CD4-positive, alpha-beta memory T cell (primary cell): ENCODE measurements around the gene MTERF4. TPM values are rescaled to one million over a fixed set of nuclear protein-coding genes. Genes with fewer than 3 reads are reported as not detected.

Source experiments
- CTCF ChIA-PET: fragments of 350-600 bp; sonication (Branson Sonifier 250); formaldehyde crosslinking; loops from one replicate; lab custom pipeline; 2021; ENCODE audit warnings: inconsistent platforms; ENCODE audit not compliant: partially characterized antibody; lab: Charles Lee
- POLR2A ChIA-PET: fragments of 350-600 bp; sonication (Branson Sonifier 250); formaldehyde crosslinking; loops from one replicate; lab custom pipeline; 2021; ENCODE audit not compliant: partially characterized antibody; lab: Charles Lee
- DNase-seq, 5 donors: peaks; one replicate each; pipeline versions ENCODE4 v3.0.0 to v3.0.0-alpha.2; 2020 to 2022; ENCODE audit warnings: mixed read lengths in 1 of 5
- H3K27ac ChIP-seq: one replicate; pipeline ENCODE4 v1.7.0; 2013; ENCODE audit warnings: low read depth, low read length
- H3K27me3 ChIP-seq: 2 replicates; pipeline ENCODE4 v1.7.0; 2013; ENCODE audit warnings: mild to moderate bottlenecking, low read length, moderate library complexity; ENCODE audit not compliant: insufficient read depth
- H3K36me3 ChIP-seq: 2 replicates; pipeline ENCODE4 v1.7.0; 2013; ENCODE audit warnings: mild to moderate bottlenecking, low read length, moderate library complexity; ENCODE audit not compliant: insufficient read depth
- H3K4me1 ChIP-seq: 2 replicates; pipeline ENCODE4 v1.7.0; 2013; ENCODE audit warnings: mild to moderate bottlenecking, low read length, moderate library complexity; ENCODE audit not compliant: insufficient read depth
- H3K4me3 ChIP-seq, 2 donors: one replicate each; pipeline ENCODE4 v1.7.0; 2013; ENCODE audit warnings: low read length in 2 of 2, mild to moderate bottlenecking in 1 of 2
- H3K9me3 ChIP-seq, 2 donors: one replicate each; pipeline ENCODE4 v1.7.0; 2013; ENCODE audit warnings: low read length in 2 of 2, control low read depth in 1 of 2; ENCODE audit not compliant: control insufficient read depth in 1 of 2
- H3K27ac Mint-ChIP-seq, 7 donors: one replicate each; pipeline ENCODE4 v1.8.0; 2020 to 2021; ENCODE audit warnings: mixed read lengths in 7 of 7, mild to moderate bottlenecking in 6 of 7, inconsistent platforms in 3 of 7, moderate library complexity in 3 of 7
- H3K27me3 Mint-ChIP-seq, 2 donors: one replicate each; pipeline ENCODE4 v1.8.0; 2020 to 2021; ENCODE audit warnings: mixed read lengths in 2 of 2
- H3K36me3 Mint-ChIP-seq, 2 donors: one replicate each; pipeline ENCODE4 v1.8.0; 2020 to 2021; ENCODE audit warnings: mixed read lengths in 2 of 2, inconsistent platforms in 1 of 2, mild to moderate bottlenecking in 1 of 2
- H3K4me1 Mint-ChIP-seq, 4 donors: one replicate each; pipeline ENCODE4 v1.8.0; 2020 to 2021; ENCODE audit warnings: mixed read lengths in 4 of 4, mild to moderate bottlenecking in 1 of 4
- H3K4me3 Mint-ChIP-seq, 8 donors: one replicate each; pipeline ENCODE4 v1.8.0; 2020 to 2021; ENCODE audit warnings: mixed read lengths in 8 of 8, mild to moderate bottlenecking in 7 of 8, moderate library complexity in 6 of 8, inconsistent platforms in 3 of 8
- H3K9me3 Mint-ChIP-seq, 8 donors: one replicate each; pipeline ENCODE4 v1.8.0; 2020 to 2021; ENCODE audit warnings: mixed read lengths in 8 of 8, mild to moderate bottlenecking in 5 of 8, inconsistent platforms in 3 of 8, moderate library complexity in 1 of 8
- intact Hi-C: fragments of 100-400 bp; cut with micrococcal nuclease; formaldehyde crosslinking; loops from one replicate; pipeline ENCODE4 v1.15.1; 2023
- polyA plus RNA-seq, 2 donors: library from polyadenylated mRNA; unstranded; fragments of 300-500 nt; fragmentation: Illumina TruSeq; gene quantifications; one replicate each; pipeline ENCODE4 v1.2.3, GENCODE V29; 2021
- total RNA-seq, 2 experiments: library from RNA; stranded (reverse); gene quantifications; one replicate each; pipeline ENCODE4 v1.2.3, GENCODE V29; 2021

The MTERF4 gene
- total and polyA plus RNA-seq, 4 experiments from 2014 or later: 44.6 to 227 (median 130) TPM

DNA sequence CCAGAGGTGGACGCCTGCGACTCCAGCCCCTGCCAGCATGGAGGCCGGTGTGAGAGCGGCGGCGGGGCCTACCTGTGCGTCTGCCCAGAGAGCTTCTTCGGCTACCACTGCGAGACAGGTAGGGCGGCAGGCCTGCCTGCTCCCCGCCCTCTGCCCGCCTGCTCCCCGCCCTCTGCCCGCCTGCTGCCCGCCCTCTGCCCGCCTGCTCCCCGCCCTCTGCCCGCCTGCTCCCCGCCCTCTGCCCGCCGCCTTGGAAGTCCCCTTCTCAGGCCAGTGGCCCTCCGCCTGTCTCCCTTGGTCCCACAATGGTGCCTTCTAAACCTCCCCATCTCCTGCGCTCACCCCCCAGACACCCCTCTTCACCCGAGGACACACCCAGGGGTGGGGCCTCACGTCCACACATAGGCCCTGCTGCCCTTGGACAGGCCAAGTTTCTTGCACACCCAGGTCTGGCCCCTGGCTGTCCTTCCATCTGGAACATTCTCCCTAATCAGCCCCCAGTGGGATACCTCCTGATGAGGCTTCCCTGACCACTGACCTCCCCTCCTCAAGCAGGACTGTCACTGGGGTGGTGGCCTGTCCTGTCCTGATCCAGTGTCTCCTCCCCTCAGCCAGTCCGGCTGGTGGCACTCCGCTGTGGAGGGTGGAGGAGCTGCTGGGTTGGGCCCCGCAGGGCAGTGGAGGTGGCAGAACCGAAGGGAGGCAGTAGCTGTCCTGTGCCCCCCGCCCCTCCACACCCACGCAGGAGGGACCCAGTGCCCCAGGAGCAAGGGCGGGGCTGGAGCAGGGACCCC lies 37.9 kb downstream of the MTERF4 start:
- Mint-ChIP-seq H3K4me3 (peak overlapping the region in 6 of 8 donors; percentile 13 to 63 (median 56)), H3K4me1 (peaks cover 0 to 5% (median 0%) of the 10 kb centered on the region in 4 donors), H3K36me3 (peaks cover 0 to 2% of the 10 kb centered on the region in 2 donors), H3K27me3 (no peaks in the 10 kb centered on the region), H3K27ac (peak overlapping the region in 5 of 7 donors; percentile 61 to 87 (median 75)), H3K9me3 (peaks cover 0 to 2% (median 0%) of the 10 kb centered on the region in 8 donors)
- DNase-seq: peak in 3 of 5 donors; percentile 33 to 46 (median 35)
- ChIA-PET POLR2A (interaction anchor here (1.1 to 1.2 kb wide), 2 partner anchors 9 to 93 kb away, joined by 3 to 4 read pairs; no protein-coding TSS in a partner anchor), CTCF (no interaction called here)
- intact Hi-C loops: no loop called here
- Histone ChIP-seq H3K27ac (no peak overlapping the region), H3K9me3 (no peaks in the 10 kb centered on the region), H3K36me3 (no peaks in the 10 kb centered on the region), H3K4me3 (no peak overlapping the region), H3K27me3 (no peaks in the 10 kb centered on the region), H3K4me1 (peaks cover 10% of the 10 kb centered on the region)

DNA sequence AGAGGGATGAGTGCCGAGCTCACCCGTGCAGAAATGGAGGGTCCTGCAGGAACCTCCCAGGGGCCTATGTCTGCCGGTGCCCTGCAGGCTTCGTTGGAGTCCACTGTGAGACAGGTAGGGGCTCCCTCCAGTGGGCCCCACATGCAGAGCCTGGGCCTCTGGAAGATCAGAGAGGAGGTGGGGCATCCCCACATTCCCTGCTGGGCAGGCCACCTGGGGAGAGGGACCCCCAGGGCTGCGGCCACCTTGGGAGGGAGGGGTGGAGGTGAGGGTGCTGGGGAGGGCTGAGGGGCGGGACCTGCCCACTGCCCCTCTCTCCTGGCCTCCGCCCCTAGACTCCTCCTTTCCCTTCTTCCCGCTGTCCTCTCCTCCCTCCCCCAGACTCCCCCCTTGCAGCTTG lies 38.5 kb downstream of the MTERF4 start:
- Mint-ChIP-seq H3K9me3 (peaks cover 0 to 2% (median 0%) of the 10 kb centered on the region in 8 donors), H3K27ac (no peak overlapping the region)

GRCh38 chr2:241063093-241063551 lies 39.0 kb downstream of the MTERF4 start:
- no peaks in the 10 kb centered on the region for H3K9me3 ChIP-seq
- H3K36me3 ChIP-seq: no peaks in the 10 kb centered on the region
- H3K36me3 Mint-ChIP-seq: peaks cover 0 to 2% of the 10 kb centered on the region in 2 donors
- no peaks in the 10 kb centered on the region for H3K9me3 Mint-ChIP-seq
- H3K4me1 Mint-ChIP-seq: peaks cover 0 to 8% (median 0%) of the 10 kb centered on the region in 4 donors
- DNase-seq: no peak
- H3K27ac ChIP-seq: no peak overlapping the region
- intact Hi-C loops: no loop called here
- no peaks in the 10 kb centered on the region for H3K27me3 ChIP-seq
- H3K27me3 Mint-ChIP-seq: no peaks in the 10 kb centered on the region
- peak overlapping the region in 1 of 8 donors; percentile 17 for H3K4me3 Mint-ChIP-seq
- CTCF ChIA-PET: no interaction called here
- POLR2A ChIA-PET: interaction anchor here (1.2 to 1.3 kb wide), 2 partner anchors 10 to 80 kb away, joined by 3 to 4 read pairs; no protein-coding TSS in a partner anchor
- H3K4me1 ChIP-seq: peaks cover 10% of the 10 kb centered on the region
- H3K4me3 ChIP-seq: no peak overlapping the region
- no peak overlapping the region for H3K27ac Mint-ChIP-seq

More for the DNA sequence above, 38.5 kb downstream of the MTERF4 start:
- intact Hi-C loops: no loop called here
- H3K36me3 Mint-ChIP-seq: peaks cover 0 to 2% of the 10 kb centered on the region in 2 donors
- Histone ChIP-seq H3K4me1 (peaks cover 10% of the 10 kb centered on the region), H3K27ac (no peak overlapping the region), H3K4me3 (no peak overlapping the region), H3K9me3 (no peaks in the 10 kb centered on the region), H3K36me3 (no peaks in the 10 kb centered on the region), H3K27me3 (no peaks in the 10 kb centered on the region)
- peak overlapping the region in 4 of 8 donors; percentile 13 to 63 (median 52) for H3K4me3 Mint-ChIP-seq
- H3K27me3 Mint-ChIP-seq: no peaks in the 10 kb centered on the region
- no peak for DNase-seq
- H3K4me1 Mint-ChIP-seq: peaks cover 0 to 8% (median 0%) of the 10 kb centered on the region in 4 donors
- ChIA-PET POLR2A (interaction anchor here (1.2 kb wide), 1 partner anchor 10 kb away, joined by 4 read pairs; no protein-coding TSS in a partner anchor), CTCF (no interaction called here)

DNA sequence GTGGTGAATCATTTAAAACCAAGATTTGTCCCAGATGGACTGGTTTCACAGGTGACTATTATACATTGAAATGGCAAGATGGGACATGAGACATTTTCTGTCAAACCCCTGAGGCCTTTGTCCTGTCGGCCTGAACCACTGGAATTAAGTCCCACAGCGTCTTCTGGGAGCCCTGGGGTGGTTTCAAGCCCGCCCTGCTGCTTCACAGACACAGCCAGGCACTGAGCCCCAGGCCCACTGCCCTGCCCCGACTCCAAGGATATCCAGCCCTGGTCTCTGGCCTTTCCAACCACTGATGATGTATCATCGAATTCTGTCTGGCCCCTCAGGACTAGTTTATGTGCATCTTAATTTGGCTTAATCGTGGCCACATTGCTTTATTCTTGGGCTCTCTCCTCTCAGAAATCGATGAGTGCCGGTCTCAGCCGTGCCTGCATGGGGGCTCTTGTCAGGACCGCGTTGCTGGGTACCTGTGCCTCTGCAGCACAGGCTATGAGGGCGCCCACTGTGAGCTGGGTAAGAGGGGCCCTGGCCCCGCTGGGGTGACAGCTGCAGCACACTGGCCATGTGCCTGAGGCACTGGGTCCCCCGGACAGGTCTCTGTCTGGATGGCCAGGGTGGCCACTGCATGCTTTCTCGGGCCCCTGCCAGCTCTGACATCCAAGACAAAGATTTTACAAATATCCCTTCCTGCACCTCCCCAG lies 39.5 kb downstream of the MTERF4 start:
- Mint-ChIP-seq H3K4me3 (peak overlapping the region in 1 of 8 donors; percentile 17), H3K4me1 (peaks cover 0 to 12% (median 4%) of the 10 kb centered on the region in 4 donors), H3K36me3 (peaks cover 0 to 2% of the 10 kb centered on the region in 2 donors), H3K27ac (no peak overlapping the region), H3K27me3 (no peaks in the 10 kb centered on the region), H3K9me3 (no peaks in the 10 kb centered on the region)
- H3K27me3 ChIP-seq: no peaks in the 10 kb centered on the region
- POLR2A ChIA-PET: interaction anchor here (1.0 to 1.3 kb wide), 2 partner anchors 9 to 79 kb away, joined by 3 to 4 read pairs; no protein-coding TSS in a partner anchor
- H3K27ac ChIP-seq: no peak overlapping the region
- CTCF ChIA-PET: no interaction called here
- DNase-seq: no peak
- no peak overlapping the region for H3K4me3 ChIP-seq
- no peaks in the 10 kb centered on the region for H3K36me3 ChIP-seq
- H3K9me3 ChIP-seq: no peaks in the 10 kb centered on the region
- intact Hi-C loops: no loop called here
- H3K4me1 ChIP-seq: peaks cover 10% of the 10 kb centered on the region

GRCh38 chr2:241061275-241061674 lies 40.8 kb downstream of the MTERF4 start:
- no peak overlapping the region for H3K4me3 ChIP-seq
- intact Hi-C loops: no loop called here
- Mint-ChIP-seq H3K9me3 (no peaks in the 10 kb centered on the region), H3K36me3 (peaks cover 0 to 2% of the 10 kb centered on the region in 2 donors), H3K4me3 (no peak overlapping the region), H3K27me3 (no peaks in the 10 kb centered on the region), H3K4me1 (peaks cover 0 to 12% (median 4%) of the 10 kb centered on the region in 4 donors), H3K27ac (no peak overlapping the region)
- ChIA-PET CTCF (no interaction called here), POLR2A (interaction anchor here (0.5 to 1.0 kb wide), 2 partner anchors 8 to 17 kb away, joined by 3 to 4 read pairs; no protein-coding TSS in a partner anchor)
- H3K27ac ChIP-seq: no peak overlapping the region
- no peaks in the 10 kb centered on the region for H3K36me3 ChIP-seq
- no peaks in the 10 kb centered on the region for H3K9me3 ChIP-seq
- H3K4me1 ChIP-seq: peaks cover 10% of the 10 kb centered on the region
- no peaks in the 10 kb centered on the region for H3K27me3 ChIP-seq
- no peak for DNase-seq

- Histone ChIP-seq H3K27me3 (no peaks in the 10 kb centered on the region), H3K4me1 (no peaks in the 10 kb centered on the region), H3K27ac (no peak overlapping the region), H3K9me3 (no peaks in the 10 kb centered on the region), H3K36me3 (no peaks in the 10 kb centered on the region), H3K4me3 (no peak overlapping the region)
- no peak for DNase-seq
- peaks cover 0 to 4% (median 4%) of the 10 kb centered on the region in 4 donors for H3K4me1 Mint-ChIP-seq
- CTCF ChIA-PET: no interaction called here
- intact Hi-C loops: no loop called here
- H3K27ac Mint-ChIP-seq: no peak overlapping the region
- no peaks in the 10 kb centered on the region for H3K27me3 Mint-ChIP-seq
- H3K4me3 Mint-ChIP-seq: no peak overlapping the region
- peaks cover 3 to 13% of the 10 kb centered on the region in 2 donors for H3K36me3 Mint-ChIP-seq
- POLR2A ChIA-PET: interaction anchor here (1.1 kb wide), 1 partner anchor 8 kb away, joined by 4 read pairs; no protein-coding TSS in a partner anchor
- no peaks in the 10 kb centered on the region for H3K9me3 Mint-ChIP-seq
These were observed 48.4 kb downstream of the MTERF4 start for GRCh38 chr2:241053576-241054251.
